HepG2 (cell line): ENCODE data around the gene TASOR. TPM values are rescaled to one million over a fixed set of nuclear protein-coding genes. Genes with fewer than 3 reads are reported as not detected.

Source experiments
- CCDC6 ChIP-seq: sonication (generic); formaldehyde crosslinking; IDR thresholded peaks from 2 replicates; pipeline ENCODE4 v1.8.1; 2022; ENCODE audit warnings: mild to moderate bottlenecking, missing genetic modification reagents, moderate library complexity
- DMAP1 ChIP-seq: IDR thresholded peaks from 2 replicates; pipeline ENCODE4 v1.6.1; 2016
- HBP1 ChIP-seq: IDR thresholded peaks from 2 replicates; pipeline ENCODE4 v1.6.1; 2016; ENCODE audit warnings: low read depth, control low read depth
- KLF16 ChIP-seq, 2 experiments: sonication (generic) in 1 of 2; formaldehyde crosslinking in 1 of 2; IDR thresholded peaks; 2 replicates each; pipeline versions ENCODE4 v1.6.1 to v1.8.0; 2016 to 2023; ENCODE audit warnings: missing genetic modification reagents in 2 of 2, missing compliant biosample characterization in 1 of 2
- MAFG ChIP-seq: sonication (generic); formaldehyde crosslinking; IDR thresholded peaks from 2 replicates; pipeline ENCODE4 v1.5.1; 2020; ENCODE audit warnings: mild to moderate bottlenecking, missing genetic modification reagents
- MNT ChIP-seq: fragments of 450-650 bp; IDR thresholded peaks from 2 replicates; pipeline ENCODE4 v1.6.1; 2016
- NPAS2 ChIP-seq: sonication (generic); formaldehyde crosslinking; IDR thresholded peaks from 2 replicates; pipeline ENCODE4 v1.8.0; 2022; ENCODE audit warnings: mild to moderate bottlenecking, missing genetic modification reagents, borderline replicate concordance
- NR2C2 ChIP-seq: sonication (generic); formaldehyde crosslinking; IDR thresholded peaks from 2 replicates; pipeline ENCODE4 v1.4.0; 2020; ENCODE audit warnings: missing genetic modification reagents, mild to moderate bottlenecking, moderate library complexity, borderline replicate concordance
- NR2F1 ChIP-seq, 2 experiments: fragments of 450-650 bp in 1 of 2; formaldehyde crosslinking in 1 of 2; IDR thresholded peaks; 2 replicates each; pipeline versions ENCODE4 v1.5.0 to v1.6.1; 2016 to 2020; ENCODE audit warnings: mild to moderate bottlenecking in 1 of 2, missing compliant biosample characterization in 1 of 2, missing genetic modification reagents in 1 of 2, moderate library complexity in 1 of 2
- PAF1 ChIP-seq: IDR thresholded peaks from 2 replicates; pipeline ENCODE4 v1.6.1; 2016; ENCODE audit warnings: missing genetic modification reagents, missing compliant biosample characterization
- YY1 ChIP-seq: IDR thresholded peaks from 2 replicates; pipeline ENCODE4 v1.6.1; 2011; ENCODE audit warnings: low read length, low read depth, moderate library complexity, mild to moderate bottlenecking; ENCODE audit not compliant: insufficient read depth, insufficient replicate concordance
- ZEB1 ChIP-seq: IDR thresholded peaks from 2 replicates; pipeline ENCODE4 v1.6.1; 2012; ENCODE audit warnings: mild to moderate bottlenecking, low read depth, inconsistent platforms; ENCODE audit not compliant: insufficient replicate concordance
- ZNF251 ChIP-seq: sonication (generic); formaldehyde crosslinking; IDR thresholded peaks from 2 replicates; pipeline ENCODE4 v1.9.0; 2021; ENCODE audit warnings: mild to moderate bottlenecking, missing genetic modification reagents
- ZNF552 ChIP-seq: sonication (generic); formaldehyde crosslinking; IDR thresholded peaks from 2 replicates; pipeline ENCODE4 v1.9.0; 2022; ENCODE audit warnings: missing genetic modification reagents, mild to moderate bottlenecking, borderline replicate concordance
- ZNF703 ChIP-seq: sonication (generic); formaldehyde crosslinking; IDR thresholded peaks from 2 replicates; pipeline ENCODE4 v1.5.1; 2020; ENCODE audit warnings: missing genetic modification reagents, mild to moderate bottlenecking, moderate library complexity, borderline replicate concordance
- polyA plus RNA-seq, 8 experiments: library from polyadenylated mRNA; depleted of rRNA in 3 of 8; stranded (reverse) in 7 of 8; unstranded in 1 of 8; fragments of >200 nt; fragmentation: Illumina TruSeq in 4 of 8; extraction: Trizol in 4 of 8; gene quantifications; 2 replicates each; pipeline versions ENCODE4 v1.2.1 to v1.2.3, GENCODE V29; 2011 to 2016; ENCODE audit warnings: low read depth in 4 of 8, missing spikeins in 1 of 8, mixed read lengths in 1 of 8; ENCODE audit not compliant: insufficient read depth in 1 of 8
- total RNA-seq, 5 experiments: library from RNA; depleted of rRNA; stranded (reverse); fragments of >200 nt; fragmentation: Illumina TruSeq; extraction: Trizol; gene quantifications; 2 replicates each; pipeline ENCODE4 v1.2.3, GENCODE V29; 2016; ENCODE audit warnings: low read depth in 1 of 5
- TF ChIP-seq, protein P1 (sequence below): sonication (generic); formaldehyde crosslinking; IDR thresholded peaks from 2 replicates; pipeline ENCODE4 v1.5.0; 2020; ENCODE audit warnings: missing genetic modification reagents
- TF ChIP-seq, protein P2 (sequence below): sonication (generic); formaldehyde crosslinking; IDR thresholded peaks from 2 replicates; pipeline ENCODE4 v1.5.1; 2020; ENCODE audit warnings: mild to moderate bottlenecking, missing genetic modification reagents, moderate library complexity
- TF ChIP-seq, protein P3 (sequence below): sonication (generic); formaldehyde crosslinking; IDR thresholded peaks from 2 replicates; pipeline ENCODE4 v1.5.0; 2020; ENCODE audit warnings: missing genetic modification reagents
- TF ChIP-seq, protein P4 (sequence below): sonication (generic); formaldehyde crosslinking; IDR thresholded peaks from 2 replicates; pipeline ENCODE4 v1.5.1; 2020; ENCODE audit warnings: mild to moderate bottlenecking, missing genetic modification reagents

Gene TASOR
- total and polyA plus RNA-seq, 2 of the 13 experiments (the other 11 are each of a cell fraction or from before 2014, with no cell fraction given), result 20.1 to 32.5 TPM

GRCh38 chr3:56683122-56683817 is at the start of gene TASOR (continued):
- no peak for TF ChIP-seq HBP1 (CRISPR knock-in tag)
- TF ChIP-seq NR2F1 (CRISPR knock-in tag; IDR thresholded peaks at IDR 0.05), result no peak
- TF ChIP-seq, protein P1, sequence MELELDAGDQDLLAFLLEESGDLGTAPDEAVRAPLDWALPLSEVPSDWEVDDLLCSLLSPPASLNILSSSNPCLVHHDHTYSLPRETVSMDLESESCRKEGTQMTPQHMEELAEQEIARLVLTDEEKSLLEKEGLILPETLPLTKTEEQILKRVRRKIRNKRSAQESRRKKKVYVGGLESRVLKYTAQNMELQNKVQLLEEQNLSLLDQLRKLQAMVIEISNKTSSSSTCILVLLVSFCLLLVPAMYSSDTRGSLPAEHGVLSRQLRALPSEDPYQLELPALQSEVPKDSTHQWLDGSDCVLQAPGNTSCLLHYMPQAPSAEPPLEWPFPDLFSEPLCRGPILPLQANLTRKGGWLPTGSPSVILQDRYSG (CRISPR knock-in tag), result peak; percentile 97
- TF ChIP-seq KLF16 (CRISPR knock-in tag; IDR thresholded peaks at IDR 0.05), result peak in 1 of 2 experiments; percentile 60; a peak in 3 of 4 replicates
- TF ChIP-seq NR2C2 (CRISPR knock-in tag), result peak; percentile 29; the same call in 1 of the 2 replicates
- no peak for TF ChIP-seq NPAS2 (CRISPR knock-in tag)
- TF ChIP-seq YY1, result no peak
- peak; percentile 3; the same call in 1 of the 2 replicates for TF ChIP-seq MAFG (CRISPR knock-in tag)
- TF ChIP-seq, protein P2, sequence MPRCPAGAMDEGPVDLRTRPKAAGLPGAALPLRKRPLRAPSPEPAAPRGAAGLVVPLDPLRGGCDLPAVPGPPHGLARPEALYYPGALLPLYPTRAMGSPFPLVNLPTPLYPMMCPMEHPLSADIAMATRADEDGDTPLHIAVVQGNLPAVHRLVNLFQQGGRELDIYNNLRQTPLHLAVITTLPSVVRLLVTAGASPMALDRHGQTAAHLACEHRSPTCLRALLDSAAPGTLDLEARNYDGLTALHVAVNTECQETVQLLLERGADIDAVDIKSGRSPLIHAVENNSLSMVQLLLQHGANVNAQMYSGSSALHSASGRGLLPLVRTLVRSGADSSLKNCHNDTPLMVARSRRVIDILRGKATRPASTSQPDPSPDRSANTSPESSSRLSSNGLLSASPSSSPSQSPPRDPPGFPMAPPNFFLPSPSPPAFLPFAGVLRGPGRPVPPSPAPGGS, result peak; percentile 91
- TF ChIP-seq ZNF703, result 0 out of 2 replicates have a peak, but pooled peaks have one; percentile 81
- no peak for TF ChIP-seq ZNF251 (CRISPR knock-in tag)
- TF ChIP-seq ZEB1, result peak; percentile 18
- TF ChIP-seq ZNF552 (CRISPR knock-in tag), result peak; percentile 91; the same call in 1 of the 2 replicates
- TF ChIP-seq MNT, result no peak
- TF ChIP-seq, protein P3, sequence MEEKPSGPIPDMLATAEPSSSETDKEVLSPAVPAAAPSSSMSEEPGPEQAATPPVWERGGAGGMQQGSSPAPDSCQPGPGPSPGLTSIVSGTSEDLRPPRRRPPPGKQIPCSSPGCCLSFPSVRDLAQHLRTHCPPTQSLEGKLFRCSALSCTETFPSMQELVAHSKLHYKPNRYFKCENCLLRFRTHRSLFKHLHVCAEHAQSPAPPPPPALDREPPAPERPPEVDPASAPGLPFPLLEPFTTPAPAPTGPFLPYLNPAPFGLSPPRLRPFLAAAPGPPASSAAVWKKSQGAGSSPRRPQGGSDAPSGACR, result peak; percentile 39; the same call in 1 of the 2 replicates
- no peak for TF ChIP-seq PAF1 (CRISPR knock-in tag)
- TF ChIP-seq CCDC6 (CRISPR knock-in tag), result no peak; the same call in 1 of the 2 replicates
- TF ChIP-seq DMAP1, result peak; percentile 27
- TF ChIP-seq, protein P4, sequence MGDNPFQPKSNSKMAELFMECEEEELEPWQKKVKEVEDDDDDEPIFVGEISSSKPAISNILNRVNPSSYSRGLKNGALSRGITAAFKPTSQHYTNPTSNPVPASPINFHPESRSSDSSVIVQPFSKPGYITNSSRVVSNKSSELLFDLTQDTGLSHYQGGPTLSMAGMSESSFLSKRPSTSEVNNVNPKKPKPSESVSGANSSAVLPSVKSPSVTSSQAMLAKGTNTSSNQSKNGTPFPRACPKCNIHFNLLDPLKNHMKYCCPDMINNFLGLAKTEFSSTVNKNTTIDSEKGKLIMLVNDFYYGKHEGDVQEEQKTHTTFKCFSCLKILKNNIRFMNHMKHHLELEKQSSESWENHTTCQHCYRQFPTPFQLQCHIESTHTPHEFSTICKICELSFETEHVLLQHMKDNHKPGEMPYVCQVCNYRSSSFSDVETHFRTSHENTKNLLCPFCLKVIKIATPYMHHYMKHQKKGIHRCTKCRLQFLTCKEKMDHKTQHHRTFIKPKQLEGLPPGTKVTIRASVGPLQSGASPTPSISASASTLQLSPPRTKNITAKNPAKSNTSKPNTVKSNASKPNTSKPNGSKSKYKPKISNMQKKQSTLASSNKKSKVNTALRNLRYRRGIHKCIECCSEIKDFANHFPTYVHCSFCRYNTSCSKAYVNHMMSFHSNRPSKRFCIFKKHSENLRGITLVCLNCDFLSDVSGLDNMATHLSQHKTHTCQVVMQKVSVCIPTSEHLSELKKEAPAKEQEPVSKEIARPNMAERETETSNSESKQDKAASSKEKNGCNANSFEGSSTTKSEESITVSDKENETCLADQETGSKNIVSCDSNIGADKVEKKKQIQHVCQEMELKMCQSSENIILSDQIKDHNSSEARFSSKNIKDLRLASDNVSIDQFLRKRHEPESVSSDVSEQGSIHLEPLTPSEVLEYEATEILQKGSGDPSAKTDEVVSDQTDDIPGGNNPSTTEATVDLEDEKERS, result peak; percentile 20; the same call in 1 of the 2 replicates
